Keratinocyte (primary cell): ENCODE results near the gene CELF2. TPM values are rescaled to one million over a fixed set of nuclear protein-coding genes. Genes with fewer than 3 reads are reported as not detected.

ENCODE experiments used
- DNase-seq: peaks from one replicate; pipeline ENCODE4 v3.0.0-alpha.2; 2011; ENCODE audit warnings: low read depth, missing footprints, low spot score
- FAIRE-seq: peaks from 2 replicates; lab custom pipeline; 2011; peaks lifted over from hg19 to GRCh38; lab: Jason Lieb, UNC
- H2AFZ ChIP-seq: 2 replicates; pipeline ENCODE4 v1.6.0; 2012; ENCODE audit warnings: low read length, control low read depth, inconsistent platforms; ENCODE audit not compliant: control insufficient read depth
- H3K27ac ChIP-seq: 2 replicates; pipeline ENCODE4 v1.5.1; 2011; ENCODE audit warnings: low read length; ENCODE audit not compliant: control insufficient read depth, insufficient read depth
- H3K27me3 ChIP-seq: 3 replicates; pipeline ENCODE4 v1.6.0; 2011; ENCODE audit warnings: low read length; ENCODE audit not compliant: control insufficient read depth, insufficient read depth; ENCODE audit errors: extremely low read depth
- H3K36me3 ChIP-seq, 2 experiments: 2 replicates in 1 of 2; 3 replicates in 1 of 2; pipeline ENCODE4 v1.5.1; 2011; ENCODE audit warnings: low read length in 2 of 2, mild to moderate bottlenecking in 1 of 2; ENCODE audit not compliant: control insufficient read depth in 2 of 2, insufficient read depth in 2 of 2; ENCODE audit errors: extremely low read depth in 1 of 2
- H3K4me1 ChIP-seq: 3 replicates; pipeline ENCODE4 v1.5.1; 2011; ENCODE audit warnings: low read length; ENCODE audit not compliant: control insufficient read depth, insufficient read depth; ENCODE audit errors: extremely low read depth
- H3K4me2 ChIP-seq: 3 replicates; pipeline ENCODE4 v1.6.0; 2011; ENCODE audit warnings: low read depth, low read length; ENCODE audit not compliant: control insufficient read depth, insufficient read depth; ENCODE audit errors: extremely low read depth
- H3K4me3 ChIP-seq, 3 experiments: fragments of 200-600 bp in 1 of 3; sonication (generic) in 1 of 3; 2 replicates in 2 of 3; 3 replicates in 1 of 3; pipeline ENCODE4 v1.5.1; 2011 to 2016; ENCODE audit warnings: low read length in 3 of 3, mild to moderate bottlenecking in 3 of 3, control low read depth in 2 of 3, inconsistent platforms in 1 of 3, low read depth in 1 of 3, mixed read lengths in 1 of 3, mixed run types in 1 of 3, moderate library complexity in 1 of 3; ENCODE audit not compliant: control insufficient read depth in 2 of 3, insufficient read depth in 2 of 3; ENCODE audit errors: extremely low read depth in 1 of 3
- H3K79me2 ChIP-seq: 2 replicates; pipeline ENCODE4 v1.6.0; 2012; ENCODE audit warnings: low read length; ENCODE audit not compliant: control insufficient read depth, insufficient read depth
- H3K9ac ChIP-seq: 3 replicates; pipeline ENCODE4 v1.6.0; 2011; ENCODE audit warnings: low read length; ENCODE audit not compliant: control insufficient read depth, insufficient read depth; ENCODE audit errors: extremely low read depth
- H3K9me1 ChIP-seq: 3 replicates; pipeline ENCODE4 v1.6.0; 2011; ENCODE audit warnings: low read length; ENCODE audit not compliant: control insufficient read depth, insufficient read depth; ENCODE audit errors: extremely low read depth
- H3K9me3 ChIP-seq: 2 replicates; pipeline ENCODE4 v1.5.1; 2012; ENCODE audit warnings: low read depth, low read length; ENCODE audit not compliant: control insufficient read depth
- H4K20me1 ChIP-seq: 3 replicates; pipeline ENCODE4 v1.6.0; 2011; ENCODE audit warnings: low read length; ENCODE audit not compliant: control insufficient read depth, insufficient read depth; ENCODE audit errors: extremely low read depth
- EZH2 ChIP-seq: IDR thresholded peaks from one replicate; pipeline ENCODE4 v1.6.1; 2012; ENCODE audit warnings: inconsistent platforms, mild to moderate bottlenecking, low read length, moderate library complexity
- dilution Hi-C: fragments of 300-500 bp; cut with MboI; formaldehyde crosslinking; loops from one replicate; pipeline ENCODE4 v1.7.0; 2020; ENCODE audit warnings: low sequenced_read_pairs; ENCODE audit not compliant: extremely low pct_ligation_motif_present
- polyA plus RNA-seq, 5 experiments: library from polyadenylated mRNA; depleted of rRNA in 3 of 5; stranded (reverse) in 3 of 5; stranded (forward) in 1 of 5; unstranded in 1 of 5; fragments of >200 nt; gene quantifications; 1 replicate in 1 of 5; 2 replicates in 3 of 5; 3 replicates in 1 of 5; pipeline versions ENCODE4 v1.2.1 to v1.2.3, GENCODE V29; 2011 to 2012; ENCODE audit warnings: missing spikeins in 2 of 5, low read depth in 1 of 5, low replicate concordance in 1 of 5
- TF ChIP-seq, protein P1 (sequence below), 3 experiments: IDR thresholded peaks in 1 of 3; conservative IDR thresholded peaks in 1 of 3; optimal IDR thresholded peaks in 1 of 3; 2 replicates in 2 of 3; 3 replicates in 1 of 3; pipeline versions ENCODE3 to v1.5.1; 2011; ENCODE audit warnings: low read length in 3 of 3, mild to moderate bottlenecking in 3 of 3, moderate library complexity in 2 of 3, control low read depth in 1 of 3, inconsistent platforms in 1 of 3; ENCODE audit not compliant: insufficient read depth in 2 of 3; ENCODE audit errors: extremely low read depth in 1 of 3

CELF2 gene
- polyA plus RNA-seq, 1 donor (not counting 4 experiments of a cell fraction or from before 2014, with no cell fraction given): 9.8 TPM

DNA sequence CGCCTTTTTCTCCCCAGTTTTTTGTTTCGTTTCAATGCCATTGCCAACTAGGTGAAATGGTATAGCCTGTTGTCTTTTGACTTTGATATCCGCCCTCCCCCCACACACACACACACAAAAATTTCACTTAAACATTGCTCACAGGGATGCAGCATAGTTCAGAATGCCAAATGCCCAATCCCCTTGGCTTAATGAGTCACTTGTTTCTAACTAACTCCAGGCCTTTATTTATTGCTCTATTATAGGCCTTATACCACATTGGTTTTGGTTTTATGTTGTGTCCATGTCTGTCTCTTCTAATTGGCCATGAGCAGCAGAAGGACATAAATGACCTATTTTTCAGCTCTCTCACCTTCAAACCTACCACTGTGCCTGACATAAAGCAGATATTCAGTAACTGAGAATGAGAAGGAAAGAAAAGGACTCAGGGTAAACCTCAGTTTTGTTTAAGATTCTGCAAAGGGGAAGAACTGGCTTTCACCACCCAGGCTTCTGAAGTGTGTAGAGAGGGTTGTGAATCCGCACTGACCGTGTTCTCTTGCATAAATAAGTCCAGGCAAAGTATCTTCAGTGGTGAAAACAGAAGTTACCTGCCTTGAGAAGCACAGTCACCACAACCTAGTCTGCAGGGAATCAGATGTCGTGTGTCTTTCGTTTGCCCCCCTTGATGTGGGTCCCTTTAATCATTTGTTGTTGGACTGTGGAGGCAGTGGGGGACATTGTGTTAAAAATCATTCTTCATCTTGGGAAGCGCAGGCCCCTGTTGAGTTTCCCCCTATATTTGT, 139.8 kb downstream of the CELF2 start:
- H3K9ac ChIP-seq: no peak overlapping the region
- FAIRE-seq: no peak
- no peak overlapping the region for H3K4me2 ChIP-seq
- TF ChIP-seq, protein P1, sequence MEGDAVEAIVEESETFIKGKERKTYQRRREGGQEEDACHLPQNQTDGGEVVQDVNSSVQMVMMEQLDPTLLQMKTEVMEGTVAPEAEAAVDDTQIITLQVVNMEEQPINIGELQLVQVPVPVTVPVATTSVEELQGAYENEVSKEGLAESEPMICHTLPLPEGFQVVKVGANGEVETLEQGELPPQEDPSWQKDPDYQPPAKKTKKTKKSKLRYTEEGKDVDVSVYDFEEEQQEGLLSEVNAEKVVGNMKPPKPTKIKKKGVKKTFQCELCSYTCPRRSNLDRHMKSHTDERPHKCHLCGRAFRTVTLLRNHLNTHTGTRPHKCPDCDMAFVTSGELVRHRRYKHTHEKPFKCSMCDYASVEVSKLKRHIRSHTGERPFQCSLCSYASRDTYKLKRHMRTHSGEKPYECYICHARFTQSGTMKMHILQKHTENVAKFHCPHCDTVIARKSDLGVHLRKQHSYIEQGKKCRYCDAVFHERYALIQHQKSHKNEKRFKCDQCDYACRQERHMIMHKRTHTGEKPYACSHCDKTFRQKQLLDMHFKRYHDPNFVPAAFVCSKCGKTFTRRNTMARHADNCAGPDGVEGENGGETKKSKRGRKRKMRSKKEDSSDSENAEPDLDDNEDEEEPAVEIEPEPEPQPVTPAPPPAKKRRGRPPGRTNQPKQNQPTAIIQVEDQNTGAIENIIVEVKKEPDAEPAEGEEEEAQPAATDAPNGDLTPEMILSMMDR (optimal IDR thresholded peaks at IDR 0.05 in 1 of 3, IDR thresholded peaks at IDR 0.05 in 1 of 3, conservative IDR thresholded peaks at IDR 0.05 in 1 of 3; ENCODE audit: extremely low read depth in 1 of 3, insufficient read depth in 2 of 3, low read length in 3 of 3): no peak
- no peak for TF ChIP-seq EZH2
- no peaks in the 10 kb centered on the region for H3K9me1 ChIP-seq
- no peaks in the 10 kb centered on the region for H3K9me3 ChIP-seq
- no peak overlapping the region for H2AFZ ChIP-seq
- H3K27ac ChIP-seq: no peak overlapping the region
- no peaks in the 10 kb centered on the region for H3K36me3 ChIP-seq
- H4K20me1 ChIP-seq: no peaks in the 10 kb centered on the region
- dilution Hi-C loops: no loop called here
- peaks cover 3% of the 10 kb centered on the region for H3K27me3 ChIP-seq
- H3K4me1 ChIP-seq: no peaks in the 10 kb centered on the region
- DNase-seq: no peak
- no peaks in the 10 kb centered on the region for H3K79me2 ChIP-seq
- H3K4me3 ChIP-seq: no peak overlapping the region

DNA sequence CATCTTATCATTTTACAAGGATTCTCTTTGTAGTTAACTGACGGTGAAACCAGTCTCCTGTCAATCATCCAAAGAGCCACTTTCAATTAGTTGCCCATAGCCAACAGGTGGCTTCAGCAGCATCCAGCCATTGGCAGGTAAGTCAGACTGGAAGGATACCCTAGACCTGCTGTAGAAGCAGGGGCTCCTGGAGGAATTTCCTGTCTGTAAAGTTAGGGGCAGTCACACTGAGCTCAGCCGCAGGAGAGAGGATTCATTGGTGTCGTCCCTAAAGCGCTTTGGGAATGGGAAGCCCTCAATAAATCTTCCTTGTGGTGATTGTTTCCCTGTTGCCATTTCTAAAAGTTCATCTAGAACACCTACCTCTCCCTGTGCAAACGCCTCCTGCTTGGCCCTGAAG, 140.4 kb downstream of the CELF2 start:
- Histone ChIP-seq H3K9me1 (no peaks in the 10 kb centered on the region), H3K4me2 (no peak overlapping the region), H3K4me1 (no peaks in the 10 kb centered on the region), H3K9me3 (no peaks in the 10 kb centered on the region), H3K27me3 (peaks cover 5% of the 10 kb centered on the region), H3K27ac (no peak overlapping the region), H2AFZ (no peak overlapping the region), H3K79me2 (no peaks in the 10 kb centered on the region), H3K4me3 (no peak overlapping the region), H4K20me1 (no peaks in the 10 kb centered on the region), H3K36me3 (no peaks in the 10 kb centered on the region), H3K9ac (no peak overlapping the region)
- TF ChIP-seq EZH2: no peak
- TF ChIP-seq, protein P1 (optimal IDR thresholded peaks at IDR 0.05 in 1 of 3, IDR thresholded peaks at IDR 0.05 in 1 of 3, conservative IDR thresholded peaks at IDR 0.05 in 1 of 3; ENCODE audit: extremely low read depth in 1 of 3, insufficient read depth in 2 of 3, low read length in 3 of 3): no peak
- FAIRE-seq (no peak), DNase-seq (no peak)
- dilution Hi-C loops: no loop called here
